Measurements from ENCODE around the gene ACTC1.
"Not testable (repeated sequence)": the region's sequence is repeated elsewhere in the genome, so short reads cannot be mapped to it uniquely, and the experiment has no call there.

Gene ACTC1

GRCh38 chr15:34812868-34813365 lies 17.6 kb upstream of the ACTC1 start:
- WGBS, 2 experiments (ENCODE audit: insufficient coverage in 2 of 2), result 56 to 70% methylated on average over 5 to 6 of the region's 9 CpGs
- H3K4me3 ChIP-seq (ENCODE audit: extremely low read depth, insufficient read depth, low read length, poor library complexity, severe bottlenecking), result not testable (repeated sequence)
- H3K27ac ChIP-seq (ENCODE audit: low read depth, low read length, severe bottlenecking), result peak overlapping the region; percentile 95

GRCh38 chr15:34812369-34812768 lies 17.0 kb upstream of the ACTC1 start:
- peaks cover 58% of the 10 kb centered on the region for H3K4me1 ChIP-seq (ENCODE audit: control insufficient read depth, insufficient read depth, low read length, poor library complexity, severe bottlenecking)
- no peak overlapping the region for H3K4me3 ChIP-seq (ENCODE audit: extremely low read depth, insufficient read depth, low read length, poor library complexity, severe bottlenecking)
- no CpG with 5 or more reads among the region's 1 CpG for WGBS, 2 experiments (ENCODE audit: insufficient coverage in 2 of 2)
- peak overlapping the region; percentile 95 for H3K27ac ChIP-seq (ENCODE audit: low read depth, low read length, severe bottlenecking)
- peaks cover 3% of the 10 kb centered on the region for H3K9me3 ChIP-seq (ENCODE audit: control insufficient read depth, low read length)
- no peaks in the 10 kb centered on the region for H3K36me3 ChIP-seq (ENCODE audit: control insufficient read depth, insufficient read depth, low read length)

More at GRCh38 chr15:34812868-34813365, 17.6 kb upstream of the ACTC1 start:
- not testable (repeated sequence) for H3K9me3 ChIP-seq (ENCODE audit: control insufficient read depth, low read length); H3K36me3 ChIP-seq (ENCODE audit: control insufficient read depth, insufficient read depth, low read length)
- H3K4me1 ChIP-seq (ENCODE audit: control insufficient read depth, insufficient read depth, low read length, poor library complexity, severe bottlenecking), result peaks cover 58% of the 10 kb centered on the region

- peaks cover 9% of the 10 kb centered on the region for H3K9me3 ChIP-seq (ENCODE audit: control insufficient read depth, low read length)
- H3K36me3 ChIP-seq (ENCODE audit: control insufficient read depth, insufficient read depth, low read length), result no peaks in the 10 kb centered on the region
- peaks cover 58% of the 10 kb centered on the region for H3K4me1 ChIP-seq (ENCODE audit: control insufficient read depth, insufficient read depth, low read length, poor library complexity, severe bottlenecking)
- H3K27ac ChIP-seq (ENCODE audit: low read depth, low read length, severe bottlenecking), result peak overlapping the region; percentile 95
- 75 to 76% methylated on average over 4 of the region's 5 CpGs for WGBS, 2 experiments (ENCODE audit: insufficient coverage in 2 of 2)
- H3K4me3 ChIP-seq (ENCODE audit: extremely low read depth, insufficient read depth, low read length, poor library complexity, severe bottlenecking), result no peak overlapping the region
Measured at GRCh38 chr15:34810443-34811129, 15.2 kb upstream of the ACTC1 start.

GRCh38 chr15:34809186-34809585 lies 13.8 kb upstream of the ACTC1 start:
- Histone ChIP-seq H3K27ac (ENCODE audit: low read depth, low read length, severe bottlenecking) (peak overlapping the region; percentile 95), H3K4me3 (ENCODE audit: extremely low read depth, insufficient read depth, low read length, poor library complexity, severe bottlenecking) (no peak overlapping the region), H3K36me3 (ENCODE audit: control insufficient read depth, insufficient read depth, low read length) (no peaks in the 10 kb centered on the region), H3K9me3 (ENCODE audit: control insufficient read depth, low read length) (peaks cover 9% of the 10 kb centered on the region), H3K4me1 (ENCODE audit: control insufficient read depth, insufficient read depth, low read length, poor library complexity, severe bottlenecking) (peaks cover 54% of the 10 kb centered on the region)
- 92% methylated on average over 2 to 3 of the region's 3 CpGs for WGBS, 2 experiments (ENCODE audit: insufficient coverage in 2 of 2)

GRCh38 chr15:34808016-34808415 lies 12.7 kb upstream of the ACTC1 start:
- no peak overlapping the region for H3K4me3 ChIP-seq (ENCODE audit: extremely low read depth, insufficient read depth, low read length, poor library complexity, severe bottlenecking)
- H3K36me3 ChIP-seq (ENCODE audit: control insufficient read depth, insufficient read depth, low read length), result no peaks in the 10 kb centered on the region
- H3K9me3 ChIP-seq (ENCODE audit: control insufficient read depth, low read length), result peaks cover 9% of the 10 kb centered on the region
- 80% methylated on average over 2 of the region's 3 CpGs; no CpG with 5 or more reads in 1 of the 2 experiments for WGBS, 2 experiments (ENCODE audit: insufficient coverage in 2 of 2)
- H3K4me1 ChIP-seq (ENCODE audit: control insufficient read depth, insufficient read depth, low read length, poor library complexity, severe bottlenecking), result peaks cover 53% of the 10 kb centered on the region
- no peak overlapping the region for H3K27ac ChIP-seq (ENCODE audit: low read depth, low read length, severe bottlenecking)

GRCh38 chr15:34807241-34807640 lies 11.9 kb upstream of the ACTC1 start:
- H3K9me3 ChIP-seq (ENCODE audit: control insufficient read depth, low read length); H3K27ac ChIP-seq (ENCODE audit: low read depth, low read length, severe bottlenecking); H3K36me3 ChIP-seq (ENCODE audit: control insufficient read depth, insufficient read depth, low read length); H3K4me3 ChIP-seq (ENCODE audit: extremely low read depth, insufficient read depth, low read length, poor library complexity, severe bottlenecking): not testable (repeated sequence)
- peaks cover 52% of the 10 kb centered on the region for H3K4me1 ChIP-seq (ENCODE audit: control insufficient read depth, insufficient read depth, low read length, poor library complexity, severe bottlenecking)
- WGBS, 2 experiments (ENCODE audit: insufficient coverage in 2 of 2), result 99 to 100% methylated on average over 5 to 6 of the region's 8 CpGs

GRCh38 chr15:34804776-34805175 lies 9.4 kb upstream of the ACTC1 start:
- Histone ChIP-seq H3K4me3 (ENCODE audit: extremely low read depth, insufficient read depth, low read length, poor library complexity, severe bottlenecking) (no peak overlapping the region), H3K36me3 (ENCODE audit: control insufficient read depth, insufficient read depth, low read length) (no peaks in the 10 kb centered on the region), H3K4me1 (ENCODE audit: control insufficient read depth, insufficient read depth, low read length, poor library complexity, severe bottlenecking) (peaks cover 46% of the 10 kb centered on the region), H3K27ac (ENCODE audit: low read depth, low read length, severe bottlenecking) (no peak overlapping the region), H3K9me3 (ENCODE audit: control insufficient read depth, low read length) (peaks cover 8% of the 10 kb centered on the region)
- 88 to 97% methylated on average over 1 to 2 of the region's 3 CpGs for WGBS, 2 experiments (ENCODE audit: insufficient coverage in 2 of 2)

GRCh38 chr15:34804113-34804512 lies 8.8 kb upstream of the ACTC1 start:
- Histone ChIP-seq H3K4me3 (ENCODE audit: extremely low read depth, insufficient read depth, low read length, poor library complexity, severe bottlenecking) (no peak overlapping the region), H3K9me3 (ENCODE audit: control insufficient read depth, low read length) (peaks cover 6% of the 10 kb centered on the region), H3K4me1 (ENCODE audit: control insufficient read depth, insufficient read depth, low read length, poor library complexity, severe bottlenecking) (peaks cover 46% of the 10 kb centered on the region), H3K36me3 (ENCODE audit: control insufficient read depth, insufficient read depth, low read length) (no peaks in the 10 kb centered on the region), H3K27ac (ENCODE audit: low read depth, low read length, severe bottlenecking) (no peak overlapping the region)
- no CpG with 5 or more reads among the region's 2 CpGs for WGBS, 2 experiments (ENCODE audit: insufficient coverage in 2 of 2)

GRCh38 chr15:34802803-34803750 lies 7.7 kb upstream of the ACTC1 start:
- peaks cover 51% of the 10 kb centered on the region for H3K4me1 ChIP-seq (ENCODE audit: control insufficient read depth, insufficient read depth, low read length, poor library complexity, severe bottlenecking)
- H3K4me3 ChIP-seq (ENCODE audit: extremely low read depth, insufficient read depth, low read length, poor library complexity, severe bottlenecking), result no peak overlapping the region
- H3K27ac ChIP-seq (ENCODE audit: low read depth, low read length, severe bottlenecking), result no peak overlapping the region
- H3K9me3 ChIP-seq (ENCODE audit: control insufficient read depth, low read length), result peaks cover 6% of the 10 kb centered on the region
- 97 to 100% methylated on average over 2 to 4 of the region's 7 CpGs for WGBS, 2 experiments (ENCODE audit: insufficient coverage in 2 of 2)
- H3K36me3 ChIP-seq (ENCODE audit: control insufficient read depth, insufficient read depth, low read length), result no peaks in the 10 kb centered on the region

GRCh38 chr15:34802371-34802770 lies 7.0 kb upstream of the ACTC1 start:
- Histone ChIP-seq H3K9me3 (ENCODE audit: control insufficient read depth, low read length) (peaks cover 6% of the 10 kb centered on the region), H3K4me3 (ENCODE audit: extremely low read depth, insufficient read depth, low read length, poor library complexity, severe bottlenecking) (no peak overlapping the region), H3K27ac (ENCODE audit: low read depth, low read length, severe bottlenecking) (no peak overlapping the region), H3K4me1 (ENCODE audit: control insufficient read depth, insufficient read depth, low read length, poor library complexity, severe bottlenecking) (peaks cover 55% of the 10 kb centered on the region), H3K36me3 (ENCODE audit: control insufficient read depth, insufficient read depth, low read length) (no peaks in the 10 kb centered on the region)
- 100% methylated on average over 1 of the region's 1 CpG; no CpG with 5 or more reads in 1 of the 2 experiments for WGBS, 2 experiments (ENCODE audit: insufficient coverage in 2 of 2)

Measured in mesodermal cell (in vitro differentiated cells).